Caco-2 (cell line): Measurements from ENCODE around the gene MAP1LC3A. TPM values are rescaled to one million over a fixed set of nuclear protein-coding genes. Genes with fewer than 3 reads are reported as not detected.
A peak's percentile ranks its signal among the peaks of the same experiment; 100 is the strongest.

Experiments used
- BruUV-seq: library from RNA; stranded (reverse); fragments of 400-500 nt; replicated peaks from 2 replicates; lab custom pipeline; 2021; lab: Mats Ljungman, UMichigan
- CTCF ChIA-PET: fragments of 300-600 bp; sonication (Branson Sonifier 250); formaldehyde crosslinking; loops from one replicate; lab custom pipeline; 2022; ENCODE audit warnings: antibody characterized with exemption; lab: Charles Lee
- POLR2A ChIA-PET: fragments of 300-600 bp; sonication (Branson Sonifier 250); formaldehyde crosslinking; loops from one replicate; lab custom pipeline; 2022; ENCODE audit warnings: antibody characterized with exemption; lab: Charles Lee
- DNase-seq, 2 experiments: peaks; one replicate each; pipeline versions ENCODE4 v3.0.0 to v3.0.0-alpha.2; 2020 to 2022
- H3K27me3 ChIP-seq: replicated peaks from 2 replicates; pipeline ENCODE4 v1.6.0; 2011; ENCODE audit warnings: low read length; ENCODE audit not compliant: control insufficient read depth, insufficient read depth
- H3K36me3 ChIP-seq: 2 replicates; pipeline ENCODE4 v1.5.1; 2011; ENCODE audit warnings: low read length; ENCODE audit not compliant: control insufficient read depth, insufficient read depth
- H3K4me1 ChIP-seq: fragments of 250-450 bp; sonication (Bioruptor Pico); 2 replicates; pipeline ENCODE4 v1.5.1; 2020; ENCODE audit warnings: mild to moderate bottlenecking
- H3K4me3 ChIP-seq: 2 replicates; pipeline ENCODE4 v1.5.1; 2011; ENCODE audit warnings: low read depth, mild to moderate bottlenecking, control low read depth, low read length
- H3K9me3 ChIP-seq: fragments of 250-450 bp; sonication (Bioruptor Pico); 2 replicates; pipeline ENCODE4 v1.5.1; 2020; ENCODE audit warnings: mild to moderate bottlenecking, moderate library complexity
- H3K27ac Mint-ChIP-seq: one replicate; pipeline ENCODE4 v1.8.0; 2022; ENCODE audit warnings: mixed read lengths; ENCODE audit not compliant: unreplicated experiment
- H3K27me3 Mint-ChIP-seq: one replicate; pipeline ENCODE4 v1.8.0; 2022; ENCODE audit warnings: mixed read lengths; ENCODE audit not compliant: insufficient read depth, unreplicated experiment
- H3K36me3 Mint-ChIP-seq: one replicate; pipeline ENCODE4 v1.8.0; 2022; ENCODE audit warnings: mild to moderate bottlenecking, mixed read lengths; ENCODE audit not compliant: insufficient read depth, unreplicated experiment
- H3K4me1 Mint-ChIP-seq: one replicate; pipeline ENCODE4 v1.8.0; 2022; ENCODE audit warnings: low read depth, mixed read lengths; ENCODE audit not compliant: unreplicated experiment
- H3K4me3 Mint-ChIP-seq: one replicate; pipeline ENCODE4 v1.8.0; 2022; ENCODE audit warnings: mild to moderate bottlenecking, moderate library complexity, mixed read lengths; ENCODE audit not compliant: unreplicated experiment
- H3K9me3 Mint-ChIP-seq: one replicate; pipeline ENCODE4 v1.8.0; 2022; ENCODE audit warnings: mixed read lengths; ENCODE audit not compliant: unreplicated experiment
- CTCF ChIP-seq, 2 experiments: fragments of 200-600 bp in 1 of 2; IDR thresholded peaks; 1 replicate in 1 of 2; 2 replicates in 1 of 2; pipeline versions ENCODE4 v1.5.1 to v1.8.0; 2011 to 2022; ENCODE audit warnings: antibody characterized with exemption in 1 of 2, control low read depth in 1 of 2, inconsistent platforms in 1 of 2, low read depth in 1 of 2, low read length in 1 of 2, mild to moderate bottlenecking in 1 of 2, moderate library complexity in 1 of 2; ENCODE audit not compliant: insufficient read depth in 1 of 2, severe bottlenecking in 1 of 2, unreplicated experiment in 1 of 2
- intact Hi-C: fragments of 100-400 bp; cut with micrococcal nuclease; formaldehyde crosslinking; loops from one replicate; pipeline ENCODE4 v1.10.0; 2022; ENCODE audit not compliant: unreplicated experiment
- total RNA-seq: library from RNA; stranded (reverse); gene quantifications from 2 replicates; pipeline ENCODE4 v1.2.3, GENCODE V29; 2022

Gene MAP1LC3A
- total RNA-seq, 1 experiment from 2014 or later: 0.88 TPM

- H3K36me3 Mint-ChIP-seq: peaks cover 35% of the 10 kb centered on the region
- intact Hi-C loops: loop anchor here (5.0 kb wide), 1 partner anchor 357 kb away; no protein-coding TSS in a partner anchor
- BruUV-seq: no TSS peak
These were observed 9.1 kb upstream of the MAP1LC3A start for GRCh38 chr20:34549291-34549928.

GRCh38 chr20:34549929-34550305 is 8.6 kb upstream of the MAP1LC3A start:
- no peak overlapping the region for H3K4me3 ChIP-seq
- no peak overlapping the region for H3K4me3 Mint-ChIP-seq
- H3K9me3 Mint-ChIP-seq: no peaks in the 10 kb centered on the region
- H3K4me1 ChIP-seq: no peaks in the 10 kb centered on the region
- no peaks in the 10 kb centered on the region for H3K36me3 ChIP-seq
- TF ChIP-seq CTCF (IDR thresholded peaks at IDR 0.05; ENCODE audit: insufficient read depth in 1 of 2, low read depth in 1 of 2, low read length in 1 of 2, severe bottlenecking in 1 of 2, unreplicated experiment in 1 of 2): no peak
- ChIA-PET CTCF (interaction anchor here (0.5 to 1.3 kb wide), 4 partner anchors 159 to 237 kb away, joined by 3 to 4 read pairs (median 4); no protein-coding TSS in a partner anchor), POLR2A (no interaction called here)
- no peak for DNase-seq
- peaks cover 35% of the 10 kb centered on the region for H3K36me3 Mint-ChIP-seq
- H3K9me3 ChIP-seq: no peaks in the 10 kb centered on the region
- peaks cover 8% of the 10 kb centered on the region for H3K4me1 Mint-ChIP-seq
- H3K27me3 ChIP-seq: no peaks in the 10 kb centered on the region
- H3K27ac Mint-ChIP-seq: peak overlapping the region; percentile 58
- BruUV-seq: no TSS peak
- intact Hi-C loops: loop anchor here (5.0 kb wide), 1 partner anchor 358 kb away; no protein-coding TSS in a partner anchor
- no peaks in the 10 kb centered on the region for H3K27me3 Mint-ChIP-seq

More at GRCh38 chr20:34549291-34549928, 9.1 kb upstream of the MAP1LC3A start:
- Histone ChIP-seq H3K4me1 (no peaks in the 10 kb centered on the region), H3K36me3 (no peaks in the 10 kb centered on the region), H3K9me3 (no peaks in the 10 kb centered on the region), H3K4me3 (no peak overlapping the region), H3K27me3 (no peaks in the 10 kb centered on the region)
- TF ChIP-seq CTCF (IDR thresholded peaks at IDR 0.05; ENCODE audit: insufficient read depth in 1 of 2, low read depth in 1 of 2, low read length in 1 of 2, severe bottlenecking in 1 of 2, unreplicated experiment in 1 of 2): no peak
- no peaks in the 10 kb centered on the region for H3K9me3 Mint-ChIP-seq
- CTCF ChIA-PET: interaction anchor here (0.5 to 1.3 kb wide), 3 partner anchors 160 to 237 kb away, joined by 3 to 4 read pairs (median 4); no protein-coding TSS in a partner anchor
- H3K27ac Mint-ChIP-seq: peak overlapping the region; percentile 58
- DNase-seq: peak; percentile 74 to 76
- no peaks in the 10 kb centered on the region for H3K27me3 Mint-ChIP-seq
- H3K4me1 Mint-ChIP-seq: peaks cover 8% of the 10 kb centered on the region
- H3K4me3 Mint-ChIP-seq: no peak overlapping the region
- POLR2A ChIA-PET: no interaction called here

GRCh38 chr20:34552569-34552968 is 5.9 kb upstream of the MAP1LC3A start:
- intact Hi-C loops: no loop called here
- no peak for TF ChIP-seq CTCF (IDR thresholded peaks at IDR 0.05; ENCODE audit: insufficient read depth in 1 of 2, low read depth in 1 of 2, low read length in 1 of 2, severe bottlenecking in 1 of 2, unreplicated experiment in 1 of 2)
- Mint-ChIP-seq H3K27me3 (no peaks in the 10 kb centered on the region), H3K36me3 (peaks cover 23% of the 10 kb centered on the region), H3K27ac (no peak overlapping the region), H3K4me3 (no peak overlapping the region), H3K9me3 (no peaks in the 10 kb centered on the region), H3K4me1 (no peaks in the 10 kb centered on the region)
- ChIA-PET CTCF (no interaction called here), POLR2A (interaction anchor here (0.6 kb wide), 1 partner anchor 151 kb away, joined by 6 read pairs; the partner anchor contains the start of gene TP53INP2)
- H3K9me3 ChIP-seq: no peaks in the 10 kb centered on the region
- no peak overlapping the region for H3K4me3 ChIP-seq
- no peak for DNase-seq
- H3K27me3 ChIP-seq: no peaks in the 10 kb centered on the region
- H3K36me3 ChIP-seq: no peaks in the 10 kb centered on the region
- no peaks in the 10 kb centered on the region for H3K4me1 ChIP-seq
- BruUV-seq: no TSS peak
